NK-92 (cell line): ENCODE results near the gene ANO1.
A peak's percentile ranks its signal among the peaks of the same experiment; 100 is the strongest.
"Not testable (repeated sequence)": the region's sequence is repeated elsewhere in the genome, so short reads cannot be mapped to it uniquely, and the experiment has no call there.

Experiments
- DNase-seq: peaks from one replicate; lab custom pipeline; 2025; ENCODE audit not compliant: unreplicated experiment; lab: John Stamatoyannopoulos, UW

The ANO1 gene

GRCh38 chr11:70183483-70184176 is 105.5 kb downstream of the ANO1 start:
- DNase-seq, result no peak

GRCh38 chr11:70184396-70184795 is 106.3 kb downstream of the ANO1 start:
- no peak for DNase-seq

- no peak for DNase-seq
Observed at GRCh38 chr11:70185348-70186055, 107.4 kb downstream of the ANO1 start.

- no peak for DNase-seq
Observed at GRCh38 chr11:70186420-70186819, 108.3 kb downstream of the ANO1 start.

- DNase-seq, result no peak
Observed at GRCh38 chr11:70186936-70187335, 108.8 kb downstream of the ANO1 start.

- no peak for DNase-seq
Observed at GRCh38 chr11:70187771-70188170, 109.7 kb downstream of the ANO1 start.

GRCh38 chr11:70189622-70190021 is 111.5 kb downstream of the ANO1 start:
- no peak for DNase-seq

GRCh38 chr11:70191495-70192140 is 113.5 kb downstream of the ANO1 start:
- no peak for DNase-seq

GRCh38 chr11:70192666-70193410 is 114.7 kb downstream of the ANO1 start:
- no peak for DNase-seq

GRCh38 chr11:70193411-70194292 is 115.5 kb downstream of the ANO1 start:
- no peak for DNase-seq

GRCh38 chr11:70194792-70195791 is 117.0 kb downstream of the ANO1 start:
- no peak for DNase-seq

GRCh38 chr11:70200212-70200844 is 122.2 kb downstream of the ANO1 start:
- no peak for DNase-seq

GRCh38 chr11:70201047-70201446 is 122.9 kb downstream of the ANO1 start:
- DNase-seq, result not testable (repeated sequence)

- DNase-seq, result no peak
Observed at GRCh38 chr11:70201882-70202861, 124.1 kb downstream of the ANO1 start.

GRCh38 chr11:70202920-70203750 is 125.0 kb downstream of the ANO1 start, which contains the start of gene FADD:
FADD (plus strand) TSS chr11:70203296; CDS start chr11:70203460, 164 bp downstream.
- peak; percentile 60 for DNase-seq

- no peak for DNase-seq
Observed at GRCh38 chr11:70203751-70204465, 125.8 kb downstream of the ANO1 start.
